Measurements from ENCODE around the gene EPHB1. TPM values are rescaled to one million over a fixed set of nuclear protein-coding genes. Genes with fewer than 3 reads are reported as not detected.

Gene EPHB1
- polyA plus RNA-seq, 1 donor from 2014 or later = 18.7 TPM

DNA sequence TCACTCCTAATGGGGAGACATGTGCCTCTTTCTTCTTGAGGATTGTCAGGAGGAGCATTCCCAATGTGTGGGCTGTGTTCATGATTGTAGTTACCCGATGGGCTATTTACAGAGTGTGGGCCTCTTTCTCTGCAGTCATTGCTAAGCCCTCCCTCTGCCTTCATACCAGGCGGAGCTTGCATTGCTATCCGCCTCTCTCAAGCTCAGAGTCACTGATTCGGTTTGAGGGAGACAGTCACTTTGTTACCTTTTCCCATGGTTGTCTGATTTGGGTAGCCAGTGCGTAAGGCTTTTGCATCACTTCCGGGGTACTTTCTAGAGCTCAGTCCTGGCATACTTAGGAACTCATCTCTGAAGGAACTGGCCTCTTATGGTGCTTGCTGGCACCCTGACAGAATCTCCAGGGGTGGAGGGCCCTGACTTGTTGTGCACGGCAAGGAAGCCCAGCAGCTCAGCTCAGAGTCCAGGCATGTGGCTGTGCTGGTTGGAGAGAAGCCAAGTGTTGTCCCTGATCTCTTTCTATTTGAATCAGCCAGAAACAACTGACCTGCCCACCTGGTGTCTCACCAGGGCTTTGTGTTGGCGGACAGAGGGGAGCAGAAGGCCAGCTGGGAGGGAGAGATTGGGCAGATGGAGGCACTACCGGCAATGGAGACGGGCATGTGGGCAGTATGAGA, 79.8 kb downstream of the EPHB1 start:
- no peaks in the 10 kb centered on the region for H3K27me3 ChIP-seq (ENCODE audit: insufficient read depth, low read depth, low read length)
- H3K9ac ChIP-seq (ENCODE audit: low read length) = no peak overlapping the region
- H3K4me3 ChIP-seq (ENCODE audit: low read length) = no peak overlapping the region
- TF ChIP-seq EP300 (conservative IDR thresholded peaks at IDR 0.05; ENCODE audit: poor library complexity, severe bottlenecking) (no peak), EZH2 (IDR thresholded peaks at IDR 0.05; ENCODE audit: borderline replicate concordance, insufficient read depth, low read length, poor library complexity, severe bottlenecking) (no peak), MXI1 (conservative IDR thresholded peaks at IDR 0.05; ENCODE audit: poor library complexity, severe bottlenecking) (no peak), RAD21 (conservative IDR thresholded peaks at IDR 0.05) (no peak), POLR2AphosphoS5 (IDR thresholded peaks at IDR 0.05) (no peak), SMC3 (conservative IDR thresholded peaks at IDR 0.05; ENCODE audit: poor library complexity) (no peak), TAF1 (IDR thresholded peaks at IDR 0.05; ENCODE audit: low read depth) (no peak)
- TF ChIP-seq, protein P1, sequence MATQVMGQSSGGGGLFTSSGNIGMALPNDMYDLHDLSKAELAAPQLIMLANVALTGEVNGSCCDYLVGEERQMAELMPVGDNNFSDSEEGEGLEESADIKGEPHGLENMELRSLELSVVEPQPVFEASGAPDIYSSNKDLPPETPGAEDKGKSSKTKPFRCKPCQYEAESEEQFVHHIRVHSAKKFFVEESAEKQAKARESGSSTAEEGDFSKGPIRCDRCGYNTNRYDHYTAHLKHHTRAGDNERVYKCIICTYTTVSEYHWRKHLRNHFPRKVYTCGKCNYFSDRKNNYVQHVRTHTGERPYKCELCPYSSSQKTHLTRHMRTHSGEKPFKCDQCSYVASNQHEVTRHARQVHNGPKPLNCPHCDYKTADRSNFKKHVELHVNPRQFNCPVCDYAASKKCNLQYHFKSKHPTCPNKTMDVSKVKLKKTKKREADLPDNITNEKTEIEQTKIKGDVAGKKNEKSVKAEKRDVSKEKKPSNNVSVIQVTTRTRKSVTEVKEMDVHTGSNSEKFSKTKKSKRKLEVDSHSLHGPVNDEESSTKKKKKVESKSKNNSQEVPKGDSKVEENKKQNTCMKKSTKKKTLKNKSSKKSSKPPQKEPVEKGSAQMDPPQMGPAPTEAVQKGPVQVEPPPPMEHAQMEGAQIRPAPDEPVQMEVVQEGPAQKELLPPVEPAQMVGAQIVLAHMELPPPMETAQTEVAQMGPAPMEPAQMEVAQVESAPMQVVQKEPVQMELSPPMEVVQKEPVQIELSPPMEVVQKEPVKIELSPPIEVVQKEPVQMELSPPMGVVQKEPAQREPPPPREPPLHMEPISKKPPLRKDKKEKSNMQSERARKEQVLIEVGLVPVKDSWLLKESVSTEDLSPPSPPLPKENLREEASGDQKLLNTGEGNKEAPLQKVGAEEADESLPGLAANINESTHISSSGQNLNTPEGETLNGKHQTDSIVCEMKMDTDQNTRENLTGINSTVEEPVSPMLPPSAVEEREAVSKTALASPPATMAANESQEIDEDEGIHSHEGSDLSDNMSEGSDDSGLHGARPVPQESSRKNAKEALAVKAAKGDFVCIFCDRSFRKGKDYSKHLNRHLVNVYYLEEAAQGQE (IDR thresholded peaks at IDR 0.05; ENCODE audit: borderline replicate concordance) = no peak
- TF ChIP-seq, protein P2, sequence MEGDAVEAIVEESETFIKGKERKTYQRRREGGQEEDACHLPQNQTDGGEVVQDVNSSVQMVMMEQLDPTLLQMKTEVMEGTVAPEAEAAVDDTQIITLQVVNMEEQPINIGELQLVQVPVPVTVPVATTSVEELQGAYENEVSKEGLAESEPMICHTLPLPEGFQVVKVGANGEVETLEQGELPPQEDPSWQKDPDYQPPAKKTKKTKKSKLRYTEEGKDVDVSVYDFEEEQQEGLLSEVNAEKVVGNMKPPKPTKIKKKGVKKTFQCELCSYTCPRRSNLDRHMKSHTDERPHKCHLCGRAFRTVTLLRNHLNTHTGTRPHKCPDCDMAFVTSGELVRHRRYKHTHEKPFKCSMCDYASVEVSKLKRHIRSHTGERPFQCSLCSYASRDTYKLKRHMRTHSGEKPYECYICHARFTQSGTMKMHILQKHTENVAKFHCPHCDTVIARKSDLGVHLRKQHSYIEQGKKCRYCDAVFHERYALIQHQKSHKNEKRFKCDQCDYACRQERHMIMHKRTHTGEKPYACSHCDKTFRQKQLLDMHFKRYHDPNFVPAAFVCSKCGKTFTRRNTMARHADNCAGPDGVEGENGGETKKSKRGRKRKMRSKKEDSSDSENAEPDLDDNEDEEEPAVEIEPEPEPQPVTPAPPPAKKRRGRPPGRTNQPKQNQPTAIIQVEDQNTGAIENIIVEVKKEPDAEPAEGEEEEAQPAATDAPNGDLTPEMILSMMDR (IDR thresholded peaks at IDR 0.05; ENCODE audit: poor library complexity, severe bottlenecking) = no peak
- no peaks in the 10 kb centered on the region for H4K20me1 ChIP-seq (ENCODE audit: insufficient read depth)
- no peaks in the 10 kb centered on the region for H3K9me2 ChIP-seq (ENCODE audit: insufficient read depth, low read length)
- H3K79me2 ChIP-seq (replicated peaks; ENCODE audit: insufficient read depth, low read length) = peaks cover 16% of the 10 kb centered on the region
- no peak overlapping the region for H2AFZ ChIP-seq (ENCODE audit: low read depth, low read length)
- H3K36me3 ChIP-seq (ENCODE audit: insufficient read depth, low read length) = no peaks in the 10 kb centered on the region
- peaks cover 3% of the 10 kb centered on the region for H3F3A ChIP-seq (ENCODE audit: insufficient read depth, low read length, poor library complexity, severe bottlenecking)
- no peak overlapping the region for H3K4me2 ChIP-seq (ENCODE audit: low read length)
- H3K27ac ChIP-seq (ENCODE audit: low read length) = no peak overlapping the region
- H3K9me3 ChIP-seq (ENCODE audit: low read length) = no peaks in the 10 kb centered on the region

DNA sequence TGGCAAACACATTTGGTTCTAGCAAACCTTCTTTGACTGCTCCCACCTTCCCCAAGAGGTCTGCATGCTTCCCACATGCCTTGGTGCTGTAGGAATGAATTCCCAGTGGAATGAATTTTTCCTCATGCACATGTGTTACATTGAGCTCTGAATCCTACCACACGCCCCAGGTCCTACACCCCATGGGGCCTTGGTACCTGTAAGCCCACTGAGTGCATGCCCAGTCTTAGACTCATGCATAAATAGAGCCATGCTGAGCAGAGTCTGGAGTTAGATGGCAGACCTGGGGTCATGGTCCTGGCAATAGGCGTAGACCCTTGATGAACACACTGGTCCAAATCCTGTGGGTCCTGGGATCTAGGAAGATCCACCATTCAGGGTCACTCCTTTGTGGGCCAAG, 81.8 kb downstream of the EPHB1 start:
- no peak overlapping the region for H2AFZ ChIP-seq (ENCODE audit: low read depth, low read length)

More for the DNA sequence above, 81.8 kb downstream of the EPHB1 start:
- Histone ChIP-seq H4K20me1 (ENCODE audit: insufficient read depth) (no peaks in the 10 kb centered on the region), H3K27me3 (ENCODE audit: insufficient read depth, low read depth, low read length) (no peaks in the 10 kb centered on the region), H3K36me3 (ENCODE audit: insufficient read depth, low read length) (no peaks in the 10 kb centered on the region), H3K9me3 (ENCODE audit: low read length) (no peaks in the 10 kb centered on the region), H3K27ac (ENCODE audit: low read length) (no peak overlapping the region), H3K9me2 (ENCODE audit: insufficient read depth, low read length) (no peaks in the 10 kb centered on the region), H3K4me2 (ENCODE audit: low read length) (no peak overlapping the region), H3F3A (ENCODE audit: insufficient read depth, low read length, poor library complexity, severe bottlenecking) (peaks cover 3% of the 10 kb centered on the region), H3K9ac (ENCODE audit: low read length) (no peak overlapping the region), H3K4me3 (ENCODE audit: low read length) (no peak overlapping the region), H3K79me2 (replicated peaks; ENCODE audit: insufficient read depth, low read length) (peaks cover 9% of the 10 kb centered on the region)
- TF ChIP-seq MXI1 (conservative IDR thresholded peaks at IDR 0.05; ENCODE audit: poor library complexity, severe bottlenecking) (no peak), TAF1 (IDR thresholded peaks at IDR 0.05; ENCODE audit: low read depth) (no peak), SMC3 (conservative IDR thresholded peaks at IDR 0.05; ENCODE audit: poor library complexity) (no peak), RAD21 (conservative IDR thresholded peaks at IDR 0.05) (no peak), EZH2 (IDR thresholded peaks at IDR 0.05; ENCODE audit: borderline replicate concordance, insufficient read depth, low read length, poor library complexity, severe bottlenecking) (no peak), POLR2AphosphoS5 (IDR thresholded peaks at IDR 0.05) (no peak), EP300 (conservative IDR thresholded peaks at IDR 0.05; ENCODE audit: poor library complexity, severe bottlenecking) (no peak)
- TF ChIP-seq, protein P1 (IDR thresholded peaks at IDR 0.05; ENCODE audit: borderline replicate concordance) = no peak
- TF ChIP-seq, protein P2 (IDR thresholded peaks at IDR 0.05; ENCODE audit: poor library complexity, severe bottlenecking) = no peak
